Neuronal stem cell (in vitro differentiated cells): ENCODE data around the gene ARRB2.
A peak's percentile ranks its signal among the peaks of the same experiment; 100 is the strongest.

Experiments
- DNase-seq: peaks from one replicate; pipeline ENCODE4 v3.0.0-alpha.2; 2013; ENCODE audit warnings: low spot score
- H2AFZ ChIP-seq: one replicate; pipeline ENCODE4 v1.6.1; 2013; ENCODE audit warnings: mild to moderate bottlenecking, low read length, inconsistent platforms
- H2AK5ac ChIP-seq: 2 replicates; pipeline ENCODE4 v1.6.1; 2013; ENCODE audit warnings: low read depth, mild to moderate bottlenecking, inconsistent platforms, low read length, moderate library complexity, mixed read lengths
- H2BK120ac ChIP-seq: 2 replicates; pipeline ENCODE4 v1.6.1; 2013; ENCODE audit warnings: low read depth, mild to moderate bottlenecking, inconsistent platforms, low read length, moderate library complexity, mixed read lengths
- H2BK12ac ChIP-seq: one replicate; pipeline ENCODE4 v1.6.1; 2013; ENCODE audit warnings: low read length, inconsistent platforms
- H2BK15ac ChIP-seq: 2 replicates; pipeline ENCODE4 v1.6.1; 2013; ENCODE audit warnings: mild to moderate bottlenecking, low read length, inconsistent platforms, mixed read lengths
- H2BK5ac ChIP-seq: one replicate; pipeline ENCODE4 v1.6.1; 2013; ENCODE audit warnings: inconsistent platforms, mild to moderate bottlenecking, low read length, moderate library complexity
- H3K14ac ChIP-seq: one replicate; pipeline ENCODE4 v1.6.1; 2013; ENCODE audit warnings: low read length, inconsistent platforms
- H3K18ac ChIP-seq: 2 replicates; pipeline ENCODE4 v1.6.1; 2013; ENCODE audit warnings: low read length, inconsistent platforms
- H3K23ac ChIP-seq: 2 replicates; pipeline ENCODE4 v1.6.1; 2013; ENCODE audit warnings: low read depth, mild to moderate bottlenecking, mixed read lengths, low read length, inconsistent platforms; ENCODE audit not compliant: poor library complexity
- H3K27ac ChIP-seq: replicated peaks from 3 replicates; pipeline ENCODE4 v1.5.1; 2013; ENCODE audit warnings: low read length, inconsistent platforms
- H3K27me3 ChIP-seq, 3 experiments: 2 replicates each; pipeline ENCODE4 v1.6.1; 2013; ENCODE audit warnings: low read length in 3 of 3, mild to moderate bottlenecking in 2 of 3, inconsistent platforms in 1 of 3, low read depth in 1 of 3, mixed read lengths in 1 of 3, moderate library complexity in 1 of 3; ENCODE audit not compliant: control insufficient read depth in 3 of 3, insufficient read depth in 3 of 3
- H3K36me3 ChIP-seq, 2 donors: replicated peaks in 1 of 2; 2 replicates each; pipeline ENCODE4 v1.6.1; 2013; ENCODE audit warnings: low read length in 2 of 2; ENCODE audit not compliant: control insufficient read depth in 2 of 2, insufficient read depth in 2 of 2
- H3K4ac ChIP-seq: 2 replicates; pipeline ENCODE4 v1.6.1; 2013; ENCODE audit warnings: inconsistent platforms, mild to moderate bottlenecking, low read length, moderate library complexity
- H3K4me1 ChIP-seq, 2 donors: 1 replicate in 1 of 2; 2 replicates in 1 of 2; pipeline ENCODE4 v1.6.1; 2013; ENCODE audit warnings: low read length in 2 of 2, low read depth in 1 of 2; ENCODE audit not compliant: control insufficient read depth in 2 of 2, insufficient read depth in 1 of 2
- H3K4me2 ChIP-seq: one replicate; pipeline ENCODE4 v1.6.1; 2013; ENCODE audit warnings: mild to moderate bottlenecking, low read length, inconsistent platforms; ENCODE audit not compliant: insufficient read depth, poor library complexity, severe bottlenecking
- H3K4me3 ChIP-seq, 2 donors: 2 replicates each; pipeline ENCODE4 v1.5.1; 2013; ENCODE audit warnings: low read length in 2 of 2, mild to moderate bottlenecking in 2 of 2, inconsistent platforms in 1 of 2, moderate library complexity in 1 of 2
- H3K79me1 ChIP-seq: one replicate; pipeline ENCODE4 v1.6.1; 2013; ENCODE audit warnings: low read depth, mild to moderate bottlenecking, inconsistent platforms, low read length, moderate library complexity
- H3K9ac ChIP-seq: one replicate; pipeline ENCODE4 v1.6.1; 2013; ENCODE audit warnings: mild to moderate bottlenecking, low read depth, low read length, inconsistent platforms; ENCODE audit not compliant: poor library complexity
- H3K9me3 ChIP-seq, 2 donors: replicated peaks in 1 of 2; 2 replicates each; pipeline versions ENCODE3 to v1.6.1; 2013; ENCODE audit warnings: low read length in 2 of 2, mild to moderate bottlenecking in 2 of 2, inconsistent platforms in 1 of 2, low read depth in 1 of 2, mixed read lengths in 1 of 2, moderate library complexity in 1 of 2; ENCODE audit not compliant: control insufficient read depth in 2 of 2, insufficient read depth in 1 of 2
- H4K8ac ChIP-seq: one replicate; pipeline ENCODE4 v1.6.1; 2013; ENCODE audit warnings: low read depth, mild to moderate bottlenecking, inconsistent platforms, low read length, moderate library complexity
- H4K91ac ChIP-seq: one replicate; pipeline ENCODE4 v1.6.1; 2013; ENCODE audit warnings: low read length, low read depth, mild to moderate bottlenecking, inconsistent platforms; ENCODE audit not compliant: poor library complexity
- WGBS, 2 donors: extraction: QIAGEN DNeasy Blood & Tissue Kit; methylation state at CpG; one replicate each; pipeline ENCODE4 v1.1.7; 2013; ENCODE audit warnings: missing lambda C conversion rate in 2 of 2, mixed read lengths in 1 of 2; ENCODE audit not compliant: insufficient read length in 2 of 2, insufficient replicate concordance in 1 of 2; ENCODE audit errors: extremely low coverage in 2 of 2; 5-methylcytosine and 5-hydroxymethylcytosine counted together

ARRB2 gene

GRCh38 chr17:4738136-4739121, 28.0 kb downstream of the ARRB2 start:
- no peak overlapping the region for H2AK5ac ChIP-seq
- no peak overlapping the region for H4K8ac ChIP-seq
- DNase-seq, result no peak
- no peak overlapping the region for H2BK5ac ChIP-seq
- H3K18ac ChIP-seq, result no peak overlapping the region
- peak overlapping the region; percentile 75 for H3K23ac ChIP-seq
- H3K14ac ChIP-seq, result no peak overlapping the region
- no peaks in the 10 kb centered on the region for H3K79me1 ChIP-seq
- H2BK15ac ChIP-seq, result peak overlapping the region; percentile 4
- peak overlapping the region in 1 of 2 donors; percentile 46 for H3K4me3 ChIP-seq
- WGBS, 2 donors, result no CpG with 5 or more reads among the region's 41 CpGs
- peaks cover 0 to 4% of the 10 kb centered on the region in 2 donors for H3K9me3 ChIP-seq
- peaks cover 23 to 73% (median 57%) of the 10 kb centered on the region in 3 experiments for H3K27me3 ChIP-seq
- H2BK12ac ChIP-seq, result no peak overlapping the region
- H2AFZ ChIP-seq, result peak overlapping the region; percentile 98
- no peak overlapping the region for H2BK120ac ChIP-seq
- no peak overlapping the region for H3K4me2 ChIP-seq
- H3K4ac ChIP-seq, result no peak overlapping the region
- peaks cover 3% of the 10 kb centered on the region in 2 donors for H3K4me1 ChIP-seq
- H3K9ac ChIP-seq, result peak overlapping the region; percentile 30
- H4K91ac ChIP-seq, result no peak overlapping the region
- no peak overlapping the region for H3K27ac ChIP-seq
- no peaks in the 10 kb centered on the region for H3K36me3 ChIP-seq

GRCh38 chr17:4739122-4740024, 28.9 kb downstream of the ARRB2 start, which contains the start of the genes CXCL16 and ZMYND15:
Gene CXCL16 (minus strand): TSS chr17:4739928. CDS start chr17:4739339, 589 bp downstream.
Gene ZMYND15 (plus strand): TSS chr17:4739833. CDS start chr17:4740549, 716 bp downstream.
- Histone ChIP-seq H2BK15ac (peak within 1 kb of the TSS; percentile 4), H4K8ac (no peak within 1 kb of the TSS), H2BK12ac (peak within 1 kb of the TSS; percentile 84), H3K4me1 (peaks cover 3% of the 10 kb centered on the region in 2 donors), H3K9ac (peak within 1 kb of the TSS; percentile 86), H3K36me3 (no peaks in the 10 kb centered on the region), H3K14ac (peak within 1 kb of the TSS; percentile 71), H3K23ac (peak within 1 kb of the TSS; percentile 80), H4K91ac (no peak within 1 kb of the TSS), H3K4ac (no peak within 1 kb of the TSS), H3K27ac (no peak within 1 kb of the TSS), H2AK5ac (peak within 1 kb of the TSS; percentile 37), H3K4me2 (peak within 1 kb of the TSS; percentile 84), H3K18ac (peak within 1 kb of the TSS; percentile 89), H2BK5ac (peak within 1 kb of the TSS; percentile 53), H3K79me1 (no peaks in the 10 kb centered on the region), H3K27me3 (peaks cover 23 to 82% (median 65%) of the 10 kb centered on the region in 3 experiments), H2AFZ (peak within 1 kb of the TSS; percentile 98), H3K4me3 (peak within 1 kb of the TSS; percentile 46 to 73), H3K9me3 (peaks cover 0 to 4% of the 10 kb centered on the region in 2 donors), H2BK120ac (no peak within 1 kb of the TSS)
- no CpG with 5 or more reads among the region's 100 CpGs for WGBS, 2 donors
- DNase-seq, result no peak

- H3K79me1 ChIP-seq, result no peaks in the 10 kb centered on the region
- H2AK5ac ChIP-seq, result peak overlapping the region; percentile 37
- no peak overlapping the region for H3K4ac ChIP-seq
- peak overlapping the region; percentile 84 for H3K4me2 ChIP-seq
- H2AFZ ChIP-seq, result peak overlapping the region; percentile 98
- peak overlapping the region; percentile 80 for H3K23ac ChIP-seq
- no peak overlapping the region for H2BK15ac ChIP-seq
- no peak for DNase-seq
- H2BK5ac ChIP-seq, result no peak overlapping the region
- H2BK120ac ChIP-seq, result no peak overlapping the region
- H3K9ac ChIP-seq, result no peak overlapping the region
- H3K4me1 ChIP-seq, result peaks cover 3 to 5% of the 10 kb centered on the region in 2 donors
- no peak overlapping the region for H4K8ac ChIP-seq
- H2BK12ac ChIP-seq, result peak overlapping the region; percentile 84
- peak overlapping the region; percentile 46 to 73 for H3K4me3 ChIP-seq
- no CpG with 5 or more reads among the region's 13 CpGs for WGBS, 2 donors
- H4K91ac ChIP-seq, result no peak overlapping the region
- H3K18ac ChIP-seq, result peak overlapping the region; percentile 89
- H3K27me3 ChIP-seq, result peaks cover 23 to 89% (median 70%) of the 10 kb centered on the region in 3 experiments
- H3K9me3 ChIP-seq, result peaks cover 0 to 4% of the 10 kb centered on the region in 2 donors
- no peaks in the 10 kb centered on the region for H3K36me3 ChIP-seq
- H3K27ac ChIP-seq, result no peak overlapping the region
- no peak overlapping the region for H3K14ac ChIP-seq
These were observed 29.6 kb downstream of the ARRB2 start for GRCh38 chr17:4740025-4740351.
